Mesenchymal stem cell (in vitro differentiated cells and primary cell): ENCODE data around the gene METTL8.

Experiments used
- DNase-seq: peaks from one replicate; pipeline ENCODE4 v3.0.0-alpha.2; 2013
- H2AFZ ChIP-seq: one replicate; pipeline ENCODE4 v1.6.1; 2013; ENCODE audit warnings: low read depth, mild to moderate bottlenecking, control low read depth, inconsistent platforms, low read length, moderate library complexity
- H2AK5ac ChIP-seq: 2 replicates; pipeline ENCODE4 v1.6.1; 2013; ENCODE audit warnings: low read length, moderate library complexity, mild to moderate bottlenecking, inconsistent platforms; ENCODE audit not compliant: severe bottlenecking
- H2BK120ac ChIP-seq: one replicate; pipeline ENCODE4 v1.6.1; 2013; ENCODE audit warnings: low read depth, mild to moderate bottlenecking, inconsistent platforms, low read length, moderate library complexity
- H2BK12ac ChIP-seq, 2 experiments: one replicate each; pipeline ENCODE4 v1.6.1; 2013; ENCODE audit warnings: inconsistent platforms in 2 of 2, low read length in 2 of 2, mild to moderate bottlenecking in 2 of 2, moderate library complexity in 2 of 2, control low read depth in 1 of 2
- H2BK15ac ChIP-seq: one replicate; pipeline ENCODE4 v1.6.1; 2013; ENCODE audit warnings: mild to moderate bottlenecking, low read depth, inconsistent platforms; ENCODE audit not compliant: poor library complexity, severe bottlenecking
- H2BK5ac ChIP-seq: 2 replicates; pipeline ENCODE4 v1.6.1; 2013; ENCODE audit warnings: low read depth, mild to moderate bottlenecking, low read length, control low read depth, inconsistent platforms; ENCODE audit not compliant: poor library complexity, severe bottlenecking
- H3K14ac ChIP-seq, 2 experiments: one replicate each; pipeline ENCODE4 v1.6.1; 2013; ENCODE audit warnings: inconsistent platforms in 2 of 2, low read length in 2 of 2, control low read depth in 1 of 2, mild to moderate bottlenecking in 1 of 2, moderate library complexity in 1 of 2
- H3K18ac ChIP-seq, 2 experiments: one replicate each; pipeline ENCODE4 v1.6.1; 2013; ENCODE audit warnings: inconsistent platforms in 2 of 2, low read length in 2 of 2, control low read depth in 1 of 2, low read depth in 1 of 2, mild to moderate bottlenecking in 1 of 2
- H3K23ac ChIP-seq, 2 experiments: one replicate each; pipeline ENCODE4 v1.6.1; 2013; ENCODE audit warnings: inconsistent platforms in 2 of 2, low read length in 2 of 2, mild to moderate bottlenecking in 2 of 2, moderate library complexity in 2 of 2, control low read depth in 1 of 2
- H3K27ac ChIP-seq: 2 replicates; pipeline ENCODE4 v1.5.1; 2013; ENCODE audit warnings: mild to moderate bottlenecking, moderate library complexity, low read length, control low read depth, inconsistent platforms; ENCODE audit not compliant: poor library complexity, severe bottlenecking
- H3K27me3 ChIP-seq, 2 experiments: 2 replicates each; pipeline versions ENCODE4 v1.6.1 to v1.7.0; 2013; ENCODE audit warnings: low read length in 2 of 2, mild to moderate bottlenecking in 2 of 2, moderate library complexity in 2 of 2, control low read depth in 1 of 2, inconsistent platforms in 1 of 2; ENCODE audit not compliant: control insufficient read depth in 1 of 2, insufficient read depth in 1 of 2
- H3K36me3 ChIP-seq, 2 experiments: 2 replicates each; pipeline versions ENCODE4 v1.6.1 to v1.7.0; 2013; ENCODE audit warnings: low read length in 2 of 2, control low read depth in 1 of 2, inconsistent platforms in 1 of 2, low read depth in 1 of 2, mild to moderate bottlenecking in 1 of 2; ENCODE audit not compliant: insufficient read depth in 2 of 2, control insufficient read depth in 1 of 2
- H3K4ac ChIP-seq, 2 experiments: one replicate each; pipeline ENCODE4 v1.6.1; 2013; ENCODE audit warnings: inconsistent platforms in 2 of 2, low read length in 2 of 2, mild to moderate bottlenecking in 2 of 2, moderate library complexity in 2 of 2, control low read depth in 1 of 2, low read depth in 1 of 2
- H3K4me1 ChIP-seq: 2 replicates; pipeline ENCODE4 v1.6.1; 2013; ENCODE audit warnings: low read depth, low read length, control low read depth; ENCODE audit not compliant: control insufficient read depth, insufficient read depth
- H3K4me2 ChIP-seq: 2 replicates; pipeline ENCODE4 v1.6.1; 2013; ENCODE audit warnings: low read length, mild to moderate bottlenecking, inconsistent platforms; ENCODE audit not compliant: poor library complexity, severe bottlenecking
- H3K4me3 ChIP-seq, 2 experiments: 2 replicates each; pipeline versions ENCODE4 v1.5.1 to v1.7.0; 2013; ENCODE audit warnings: low read length in 2 of 2, mild to moderate bottlenecking in 2 of 2, control low read depth in 1 of 2, low read depth in 1 of 2; ENCODE audit not compliant: insufficient read depth in 1 of 2
- H3K79me1 ChIP-seq: replicated peaks from 2 replicates; pipeline ENCODE4 v1.6.1; 2013; ENCODE audit warnings: mild to moderate bottlenecking, control low read depth, low read length, inconsistent platforms; ENCODE audit not compliant: poor library complexity, severe bottlenecking
- H3K9ac ChIP-seq: 2 replicates; pipeline ENCODE4 v1.7.0; 2013; ENCODE audit warnings: mild to moderate bottlenecking, low read length, moderate library complexity
- H3K9me3 ChIP-seq: 2 replicates; pipeline ENCODE4 v1.7.0; 2013; ENCODE audit warnings: mild to moderate bottlenecking, low read length; ENCODE audit not compliant: control insufficient read depth
- H4K8ac ChIP-seq: one replicate; pipeline ENCODE4 v1.6.1; 2013; ENCODE audit warnings: inconsistent platforms, mild to moderate bottlenecking, low read length, moderate library complexity
- H4K91ac ChIP-seq: one replicate; pipeline ENCODE4 v1.6.1; 2013; ENCODE audit warnings: mild to moderate bottlenecking, low read length, inconsistent platforms
- WGBS: methylation state at CpG from one replicate; pipeline ENCODE4 v1.1.7; 2013; ENCODE audit warnings: mixed read lengths; 5-methylcytosine and 5-hydroxymethylcytosine counted together

METTL8 gene

GRCh38 chr2:171281110-171281509 lies 152.7 kb downstream of the METTL8 start:
- Histone ChIP-seq H4K91ac (no peak overlapping the region), H3K4me1 (no peaks in the 10 kb centered on the region), H3K18ac (no peak overlapping the region), H3K9me3 (no peaks in the 10 kb centered on the region), H3K14ac (no peak overlapping the region), H3K9ac (no peak overlapping the region), H3K27me3 (no peaks in the 10 kb centered on the region), H3K27ac (no peak overlapping the region), H3K79me1 (no peaks in the 10 kb centered on the region), H2AFZ (no peak overlapping the region), H4K8ac (no peak overlapping the region), H3K4me3 (no peak overlapping the region), H3K4ac (no peak overlapping the region), H3K36me3 (no peaks in the 10 kb centered on the region), H2BK12ac (no peak overlapping the region), H2BK120ac (no peak overlapping the region), H3K23ac (no peak overlapping the region), H2BK5ac (no peak overlapping the region), H2BK15ac (no peak overlapping the region), H2AK5ac (no peak overlapping the region), H3K4me2 (no peak overlapping the region)
- WGBS = 97% methylated on average over 3 of the region's 3 CpGs
- no peak for DNase-seq

- Histone ChIP-seq H2BK120ac (no peak overlapping the region), H3K9me3 (no peaks in the 10 kb centered on the region), H3K4ac (no peak overlapping the region), H3K23ac (no peak overlapping the region), H2BK12ac (no peak overlapping the region), H2AFZ (no peak overlapping the region), H4K91ac (no peak overlapping the region), H2BK5ac (no peak overlapping the region), H3K4me1 (no peaks in the 10 kb centered on the region), H3K14ac (no peak overlapping the region), H4K8ac (no peak overlapping the region), H3K18ac (no peak overlapping the region), H2BK15ac (no peak overlapping the region), H3K79me1 (no peaks in the 10 kb centered on the region), H3K9ac (no peak overlapping the region), H3K27me3 (no peaks in the 10 kb centered on the region), H3K4me2 (no peak overlapping the region), H3K27ac (no peak overlapping the region), H2AK5ac (no peak overlapping the region), H3K36me3 (no peaks in the 10 kb centered on the region), H3K4me3 (no peak overlapping the region)
- 85% methylated on average over 8 of the region's 13 CpGs for WGBS
- no peak for DNase-seq
Measured at GRCh38 chr2:171279983-171280790, 153.6 kb downstream of the METTL8 start.

GRCh38 chr2:171274757-171275156 lies 159.0 kb downstream of the METTL8 start:
- no peak for DNase-seq
- no peak overlapping the region for H3K27ac ChIP-seq
- no peak overlapping the region for H3K18ac ChIP-seq
- H3K4me3 ChIP-seq = no peak overlapping the region
- no peak overlapping the region for H2BK120ac ChIP-seq
- H3K27me3 ChIP-seq = no peaks in the 10 kb centered on the region
- H3K79me1 ChIP-seq = no peaks in the 10 kb centered on the region
- H3K14ac ChIP-seq = no peak overlapping the region
- H3K4me1 ChIP-seq = no peaks in the 10 kb centered on the region
- H4K8ac ChIP-seq = no peak overlapping the region
- no peak overlapping the region for H3K4ac ChIP-seq
- H3K23ac ChIP-seq = no peak overlapping the region
- H3K9ac ChIP-seq = no peak overlapping the region
- H2AFZ ChIP-seq = no peak overlapping the region
- H2BK5ac ChIP-seq = no peak overlapping the region
- no peak overlapping the region for H3K4me2 ChIP-seq
- no peak overlapping the region for H4K91ac ChIP-seq
- 98% methylated on average over 2 of the region's 2 CpGs for WGBS
- H2BK12ac ChIP-seq = no peak overlapping the region
- H3K9me3 ChIP-seq = no peaks in the 10 kb centered on the region
- no peak overlapping the region for H2BK15ac ChIP-seq
- H2AK5ac ChIP-seq = no peak overlapping the region
- H3K36me3 ChIP-seq = no peaks in the 10 kb centered on the region

DNA sequence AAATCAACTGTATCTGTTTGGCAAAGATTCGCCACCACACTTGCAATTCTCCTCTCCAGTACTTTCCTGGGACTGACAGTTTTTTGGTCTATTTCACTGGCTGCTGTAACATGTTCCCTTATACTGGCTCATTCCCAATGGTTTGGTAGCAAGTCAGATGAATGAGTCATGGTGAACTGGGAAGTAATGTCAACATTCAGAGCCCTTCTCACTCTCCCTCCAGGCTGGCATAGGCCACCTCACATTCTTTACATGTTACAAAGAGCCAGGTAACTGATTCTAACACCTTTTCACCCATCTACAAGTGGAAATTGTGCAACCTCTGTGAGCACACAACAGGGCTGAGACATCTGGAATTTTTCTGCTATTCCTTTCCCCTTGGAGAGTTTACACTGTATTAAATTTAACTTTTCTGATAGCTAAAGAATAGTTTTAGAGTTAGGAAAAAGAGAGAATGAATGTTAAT lies 161.8 kb downstream of the METTL8 start:
- no peak overlapping the region for H3K4me2 ChIP-seq
- no peak overlapping the region for H2BK15ac ChIP-seq
- H2BK120ac ChIP-seq = no peak overlapping the region
- H2BK5ac ChIP-seq = no peak overlapping the region
- no peak overlapping the region for H3K23ac ChIP-seq
- WGBS = no CpG with 5 or more reads among the region's 1 CpG
- H3K36me3 ChIP-seq = no peaks in the 10 kb centered on the region
- no peaks in the 10 kb centered on the region for H3K79me1 ChIP-seq
- H4K8ac ChIP-seq = no peak overlapping the region
- no peak overlapping the region for H4K91ac ChIP-seq
- no peak overlapping the region for H3K9ac ChIP-seq
- peak; percentile 85 for DNase-seq
- H3K4ac ChIP-seq = no peak overlapping the region
- H3K18ac ChIP-seq = no peak overlapping the region
- H3K27me3 ChIP-seq = no peaks in the 10 kb centered on the region
- H2BK12ac ChIP-seq = no peak overlapping the region
- H2AFZ ChIP-seq = no peak overlapping the region
- no peak overlapping the region for H3K4me3 ChIP-seq
- H3K27ac ChIP-seq = peak overlapping the region; percentile 24
- H3K4me1 ChIP-seq = no peaks in the 10 kb centered on the region
- H3K14ac ChIP-seq = no peak overlapping the region
- no peak overlapping the region for H2AK5ac ChIP-seq
- no peaks in the 10 kb centered on the region for H3K9me3 ChIP-seq
